Smooth muscle cell (in vitro differentiated cells): ENCODE data around the gene CACNA1H. TPM values are rescaled to one million over a fixed set of nuclear protein-coding genes. Genes with fewer than 3 reads are reported as not detected.

Experiments
- DNase-seq: peaks from one replicate; lab custom pipeline; 2025; ENCODE audit not compliant: unreplicated experiment; lab: John Stamatoyannopoulos, UW
- H2AFZ ChIP-seq: fragments of 200-600 bp; sonication (generic); 2 replicates; pipeline ENCODE4 v1.6.0; 2016; ENCODE audit warnings: antibody characterized with exemption, low read depth, mild to moderate bottlenecking
- H3F3A ChIP-seq: fragments of 200-600 bp; sonication (generic); 2 replicates; pipeline ENCODE4 v1.6.0; 2017; ENCODE audit warnings: antibody characterized with exemption, low read depth
- H3K27ac ChIP-seq: fragments of 200-600 bp; sonication (generic); 2 replicates; pipeline ENCODE4 v1.5.1; 2016; ENCODE audit warnings: low read depth, mild to moderate bottlenecking
- H3K27me3 ChIP-seq: fragments of 200-600 bp; sonication (generic); 2 replicates; pipeline ENCODE4 v1.6.1; 2016; ENCODE audit warnings: low read depth, mild to moderate bottlenecking
- H3K36me3 ChIP-seq: fragments of 200-600 bp; sonication (generic); 2 replicates; pipeline ENCODE4 v1.5.1; 2016; ENCODE audit warnings: low read depth
- H3K4me1 ChIP-seq: fragments of 200-600 bp; sonication (generic); 2 replicates; pipeline ENCODE4 v1.5.1; 2016; ENCODE audit warnings: low read depth
- H3K4me2 ChIP-seq: fragments of 200-600 bp; sonication (generic); 2 replicates; pipeline ENCODE4 v1.6.0; 2016; ENCODE audit warnings: mild to moderate bottlenecking
- H3K4me3 ChIP-seq: fragments of 200-600 bp; sonication (generic); 2 replicates; pipeline ENCODE4 v1.5.1; 2016; ENCODE audit warnings: mild to moderate bottlenecking
- H3K79me2 ChIP-seq: fragments of 200-600 bp; sonication (generic); 2 replicates; pipeline ENCODE4 v1.6.0; 2016; ENCODE audit warnings: low read depth, mild to moderate bottlenecking
- H3K9ac ChIP-seq: fragments of 200-600 bp; sonication (generic); 2 replicates; pipeline ENCODE4 v1.6.0; 2016; ENCODE audit warnings: low read depth
- H3K9me3 ChIP-seq: fragments of 200-600 bp; sonication (generic); replicated peaks from 2 replicates; pipeline ENCODE4 v1.5.1; 2016; ENCODE audit warnings: low read depth
- H4K20me1 ChIP-seq: fragments of 200-600 bp; sonication (generic); 2 replicates; pipeline ENCODE4 v1.6.0; 2016; ENCODE audit warnings: low read depth
- WGBS: methylation state at CpG from one replicate; pipeline ENCODE4 v1.1.7; 2016; ENCODE audit warnings: low lambda C conversion rate; 5-methylcytosine and 5-hydroxymethylcytosine counted together
- polyA plus RNA-seq: library from polyadenylated mRNA; unstranded; fragments of >200 nt; fragmentation: Nextera tagmentation; extraction: Ambion mirVana; gene quantifications from 2 replicates; pipeline ENCODE4 v1.2.1, GENCODE V29; 2016
- total RNA-seq: library from RNA; depleted of rRNA; stranded (reverse); fragments of >200 nt; gene quantifications from 2 replicates; pipeline ENCODE4 v1.2.3, GENCODE V29; 2014
- TF ChIP-seq, protein P1 (sequence below): fragments of 200-600 bp; sonication (generic); IDR thresholded peaks from 2 replicates; pipeline ENCODE4 v1.5.1; 2017; ENCODE audit warnings: borderline replicate concordance, mild to moderate bottlenecking, antibody characterized with exemption; ENCODE audit not compliant: insufficient read depth, poor library complexity, severe bottlenecking

Gene CACNA1H
- total and polyA plus RNA-seq, 2 experiments from 2014 or later, result 1.7 to 2.6 TPM

DNA sequence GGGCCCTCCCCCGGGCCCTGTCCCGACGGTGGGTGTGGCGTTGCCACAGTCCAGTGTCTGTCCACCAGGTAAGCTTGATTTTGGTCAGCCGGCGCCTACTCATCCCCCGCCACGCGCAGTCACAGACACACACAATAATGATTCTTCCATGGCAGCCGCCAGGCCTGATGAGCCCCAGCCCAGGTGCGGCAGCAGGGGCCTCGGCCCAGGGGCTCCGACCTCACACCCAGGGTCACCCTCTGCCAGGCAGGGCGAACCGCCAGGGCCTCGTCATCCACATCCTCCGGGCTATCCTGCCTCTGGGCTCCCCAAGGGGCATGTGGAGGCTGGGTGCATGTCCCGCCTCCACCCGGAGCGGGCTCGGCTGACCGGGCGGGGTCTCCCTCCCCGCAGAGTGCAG lies 64.6 kb downstream of the CACNA1H start:
- WGBS, result 97% methylated on average over 24 of the region's 24 CpGs
- Histone ChIP-seq H2AFZ (no peak overlapping the region), H4K20me1 (no peaks in the 10 kb centered on the region), H3K36me3 (no peaks in the 10 kb centered on the region), H3K9me3 (no peaks in the 10 kb centered on the region), H3K4me3 (no peak overlapping the region), H3K79me2 (no peaks in the 10 kb centered on the region), H3K4me2 (no peak overlapping the region), H3K4me1 (no peaks in the 10 kb centered on the region), H3K27me3 (no peaks in the 10 kb centered on the region), H3F3A (no peaks in the 10 kb centered on the region), H3K9ac (no peak overlapping the region), H3K27ac (no peak overlapping the region)
- TF ChIP-seq, protein P1, sequence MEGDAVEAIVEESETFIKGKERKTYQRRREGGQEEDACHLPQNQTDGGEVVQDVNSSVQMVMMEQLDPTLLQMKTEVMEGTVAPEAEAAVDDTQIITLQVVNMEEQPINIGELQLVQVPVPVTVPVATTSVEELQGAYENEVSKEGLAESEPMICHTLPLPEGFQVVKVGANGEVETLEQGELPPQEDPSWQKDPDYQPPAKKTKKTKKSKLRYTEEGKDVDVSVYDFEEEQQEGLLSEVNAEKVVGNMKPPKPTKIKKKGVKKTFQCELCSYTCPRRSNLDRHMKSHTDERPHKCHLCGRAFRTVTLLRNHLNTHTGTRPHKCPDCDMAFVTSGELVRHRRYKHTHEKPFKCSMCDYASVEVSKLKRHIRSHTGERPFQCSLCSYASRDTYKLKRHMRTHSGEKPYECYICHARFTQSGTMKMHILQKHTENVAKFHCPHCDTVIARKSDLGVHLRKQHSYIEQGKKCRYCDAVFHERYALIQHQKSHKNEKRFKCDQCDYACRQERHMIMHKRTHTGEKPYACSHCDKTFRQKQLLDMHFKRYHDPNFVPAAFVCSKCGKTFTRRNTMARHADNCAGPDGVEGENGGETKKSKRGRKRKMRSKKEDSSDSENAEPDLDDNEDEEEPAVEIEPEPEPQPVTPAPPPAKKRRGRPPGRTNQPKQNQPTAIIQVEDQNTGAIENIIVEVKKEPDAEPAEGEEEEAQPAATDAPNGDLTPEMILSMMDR, result no peak
- no peak for DNase-seq

GRCh38 chr16:1218061-1218929 lies 65.4 kb downstream of the CACNA1H start:
- Histone ChIP-seq H3K4me3 (no peak overlapping the region), H3K4me1 (no peaks in the 10 kb centered on the region), H3K27ac (no peak overlapping the region), H2AFZ (no peak overlapping the region), H3K36me3 (no peaks in the 10 kb centered on the region), H3K9me3 (no peaks in the 10 kb centered on the region), H3K79me2 (no peaks in the 10 kb centered on the region), H3K4me2 (no peak overlapping the region), H3F3A (no peaks in the 10 kb centered on the region), H3K27me3 (no peaks in the 10 kb centered on the region), H4K20me1 (no peaks in the 10 kb centered on the region), H3K9ac (no peak overlapping the region)
- WGBS, result 97% methylated on average over 40 of the region's 49 CpGs
- TF ChIP-seq, protein P1, result no peak
- DNase-seq, result no peak

- no peaks in the 10 kb centered on the region for H4K20me1 ChIP-seq
- WGBS, result 96% methylated on average over 22 of the region's 24 CpGs
- no peaks in the 10 kb centered on the region for H3K79me2 ChIP-seq
- no peak overlapping the region for H3K4me3 ChIP-seq
- H3K9me3 ChIP-seq, result no peaks in the 10 kb centered on the region
- H3K4me2 ChIP-seq, result no peak overlapping the region
- TF ChIP-seq, protein P1, result no peak
- H3K4me1 ChIP-seq, result no peaks in the 10 kb centered on the region
- H3F3A ChIP-seq, result no peaks in the 10 kb centered on the region
- H3K36me3 ChIP-seq, result no peaks in the 10 kb centered on the region
- H3K27me3 ChIP-seq, result no peaks in the 10 kb centered on the region
- DNase-seq, result no peak
- no peak overlapping the region for H3K9ac ChIP-seq
- H3K27ac ChIP-seq, result no peak overlapping the region
- H2AFZ ChIP-seq, result no peak overlapping the region
Measured at GRCh38 chr16:1218930-1219611, 66.2 kb downstream of the CACNA1H start.
